Left forelimb (tissue), 1 donor: Measurements from ENCODE around the gene ACVR1.

Experiments used
- DNase-seq: peaks from one replicate; pipeline ENCODE4 v3.0.0-alpha.2; 2018; ENCODE audit warnings: low spot score

The ACVR1 gene

GRCh38 chr2:157789933-157790511 lies 86.1 kb downstream of the ACVR1 start:
- DNase-seq: no peak

GRCh38 chr2:157789256-157789655 lies 86.9 kb downstream of the ACVR1 start:
- no peak for DNase-seq

GRCh38 chr2:157788201-157788600 lies 87.9 kb downstream of the ACVR1 start:
- no peak for DNase-seq

GRCh38 chr2:157787364-157787938 lies 88.7 kb downstream of the ACVR1 start:
- DNase-seq: no peak

GRCh38 chr2:157786663-157787363 lies 89.3 kb downstream of the ACVR1 start:
- no peak for DNase-seq

GRCh38 chr2:157785866-157786662 lies 90.1 kb downstream of the ACVR1 start:
- no peak for DNase-seq

GRCh38 chr2:157785200-157785599 lies 90.9 kb downstream of the ACVR1 start:
- no peak for DNase-seq

GRCh38 chr2:157784823-157785175 lies 91.3 kb downstream of the ACVR1 start:
- DNase-seq: no peak

- no peak for DNase-seq
These were observed 91.8 kb downstream of the ACVR1 start for GRCh38 chr2:157784169-157784822.

- DNase-seq: no peak
These were observed 92.9 kb downstream of the ACVR1 start for GRCh38 chr2:157783245-157783644.

GRCh38 chr2:157782057-157782845 lies 93.9 kb downstream of the ACVR1 start:
- no peak for DNase-seq

GRCh38 chr2:157780211-157780610 lies 95.9 kb downstream of the ACVR1 start:
- no peak for DNase-seq

- no peak for DNase-seq
These were observed 96.3 kb downstream of the ACVR1 start for GRCh38 chr2:157779794-157780193.

- no peak for DNase-seq
These were observed 98.7 kb downstream of the ACVR1 start for GRCh38 chr2:157777427-157777826.

- no peak for DNase-seq
These were observed 104.9 kb downstream of the ACVR1 start for GRCh38 chr2:157771234-157771633.

- DNase-seq: no peak
These were observed 106.3 kb downstream of the ACVR1 start for GRCh38 chr2:157769856-157770255.

GRCh38 chr2:157764386-157764785 lies 111.7 kb downstream of the ACVR1 start:
- DNase-seq: no peak

GRCh38 chr2:157761520-157761919 lies 114.6 kb downstream of the ACVR1 start:
- DNase-seq: no peak

- DNase-seq: no peak
These were observed 115.2 kb downstream of the ACVR1 start for GRCh38 chr2:157760949-157761348.

GRCh38 chr2:157759855-157760254 lies 116.3 kb downstream of the ACVR1 start:
- DNase-seq: no peak

- no peak for DNase-seq
These were observed 117.5 kb downstream of the ACVR1 start for GRCh38 chr2:157758586-157758985.

- no peak for DNase-seq
These were observed 118.6 kb downstream of the ACVR1 start for GRCh38 chr2:157757500-157757899.
